HepG2 (cell line): ENCODE measurements around the gene RPS14. TPM values are rescaled to one million over a fixed set of nuclear protein-coding genes. Genes with fewer than 3 reads are reported as not detected.
A peak's percentile ranks its signal among the peaks of the same experiment; 100 is the strongest.

Experiments
- ATF1 ChIP-seq: IDR thresholded peaks from 2 replicates; pipeline ENCODE4 v1.6.1; 2016; ENCODE audit warnings: mild to moderate bottlenecking, control low read depth
- JUN ChIP-seq: sonication (generic); formaldehyde crosslinking; IDR thresholded peaks from 2 replicates; pipeline ENCODE4 v1.4.0; 2020; ENCODE audit warnings: mild to moderate bottlenecking, missing genetic modification reagents
- PPARG ChIP-seq: conservative IDR thresholded peaks from 2 replicates; pipeline ENCODE4 v1.6.1; 2016; ENCODE audit warnings: missing biosample characterization, missing genetic modification reagents
- SAFB2 ChIP-seq: sonication (generic); formaldehyde crosslinking; IDR thresholded peaks from 2 replicates; pipeline ENCODE4 v1.5.1; 2020; ENCODE audit warnings: missing genetic modification reagents, low read depth, mild to moderate bottlenecking, borderline replicate concordance
- SKI ChIP-seq: fragments of 450-650 bp; IDR thresholded peaks from one replicate; pipeline ENCODE4 v1.6.1; 2018; ENCODE audit warnings: mild to moderate bottlenecking; ENCODE audit not compliant: partially characterized antibody
- SOX5 ChIP-seq: IDR thresholded peaks from 2 replicates; pipeline ENCODE4 v1.6.1; 2016; ENCODE audit warnings: borderline replicate concordance
- SRF ChIP-seq: IDR thresholded peaks from 2 replicates; pipeline ENCODE4 v1.6.1; 2011; ENCODE audit warnings: mild to moderate bottlenecking, low read depth, low read length, moderate library complexity
- TRIM24 ChIP-seq: sonication (generic); formaldehyde crosslinking; IDR thresholded peaks from 2 replicates; pipeline ENCODE4 v1.8.0; 2022; ENCODE audit warnings: mild to moderate bottlenecking, missing genetic modification reagents
- TSC22D2 ChIP-seq: sonication (generic); formaldehyde crosslinking; IDR thresholded peaks from 2 replicates; pipeline ENCODE4 v1.5.1; 2020; ENCODE audit warnings: missing genetic modification reagents, mild to moderate bottlenecking, borderline replicate concordance
- ZBTB7A ChIP-seq: sonication (generic); formaldehyde crosslinking; IDR thresholded peaks from 2 replicates; pipeline ENCODE4 v1.8.0; 2022; ENCODE audit warnings: mild to moderate bottlenecking, missing genetic modification reagents
- ZFP36L1 ChIP-seq: sonication (generic); formaldehyde crosslinking; IDR thresholded peaks from 2 replicates; pipeline ENCODE4 v1.8.0; 2022; ENCODE audit warnings: mild to moderate bottlenecking, missing genetic modification reagents, moderate library complexity
- ZKSCAN5 ChIP-seq: sonication (generic); formaldehyde crosslinking; IDR thresholded peaks from 2 replicates; pipeline ENCODE4 v1.5.1; 2020; ENCODE audit warnings: mild to moderate bottlenecking, missing genetic modification reagents
- ZNF121 ChIP-seq: sonication (generic); formaldehyde crosslinking; IDR thresholded peaks from 2 replicates; pipeline ENCODE4 v1.5.0; 2020; ENCODE audit warnings: mild to moderate bottlenecking, missing genetic modification reagents
- ZNF235 ChIP-seq: sonication (generic); formaldehyde crosslinking; IDR thresholded peaks from 2 replicates; pipeline ENCODE4 v1.8.1; 2023; ENCODE audit warnings: mild to moderate bottlenecking, missing genetic modification reagents, borderline replicate concordance
- ZNF530 ChIP-seq: sonication (generic); formaldehyde crosslinking; IDR thresholded peaks from 2 replicates; pipeline ENCODE4 v1.5.0; 2020; ENCODE audit warnings: low read depth, mild to moderate bottlenecking, missing genetic modification reagents
- ZNF775 ChIP-seq: sonication (generic); formaldehyde crosslinking; IDR thresholded peaks from 2 replicates; pipeline ENCODE4 v1.4.0; 2020; ENCODE audit warnings: missing genetic modification reagents, mild to moderate bottlenecking, moderate library complexity, borderline replicate concordance
- ZNF878 ChIP-seq: sonication (generic); formaldehyde crosslinking; IDR thresholded peaks from 2 replicates; pipeline ENCODE4 v1.8.1; 2023; ENCODE audit warnings: mild to moderate bottlenecking, missing genetic modification reagents, moderate library complexity
- polyA plus RNA-seq, 8 experiments: library from polyadenylated mRNA; depleted of rRNA in 3 of 8; stranded (reverse) in 7 of 8; unstranded in 1 of 8; fragments of >200 nt; fragmentation: Illumina TruSeq in 4 of 8; extraction: Trizol in 4 of 8; gene quantifications; 2 replicates each; pipeline versions ENCODE4 v1.2.1 to v1.2.3, GENCODE V29; 2011 to 2016; ENCODE audit warnings: low read depth in 4 of 8, missing spikeins in 1 of 8, mixed read lengths in 1 of 8; ENCODE audit not compliant: insufficient read depth in 1 of 8
- total RNA-seq, 5 experiments: library from RNA; depleted of rRNA; stranded (reverse); fragments of >200 nt; fragmentation: Illumina TruSeq; extraction: Trizol; gene quantifications; 2 replicates each; pipeline ENCODE4 v1.2.3, GENCODE V29; 2016; ENCODE audit warnings: low read depth in 1 of 5
- TF ChIP-seq, protein P1 (sequence below): IDR thresholded peaks from 2 replicates; pipeline ENCODE4 v1.6.1; 2016; ENCODE audit warnings: low read depth, control low read depth
- TF ChIP-seq, protein P2 (sequence below): sonication (generic); formaldehyde crosslinking; IDR thresholded peaks from 2 replicates; pipeline ENCODE4 v1.8.0; 2022; ENCODE audit warnings: missing genetic modification reagents, low read depth, mild to moderate bottlenecking, borderline replicate concordance
- TF ChIP-seq, protein P3 (sequence below): sonication (generic); formaldehyde crosslinking; IDR thresholded peaks from 2 replicates; pipeline ENCODE4 v1.4.0; 2020; ENCODE audit warnings: missing genetic modification reagents
- TF ChIP-seq, protein P4 (sequence below): sonication (generic); formaldehyde crosslinking; IDR thresholded peaks from 2 replicates; pipeline ENCODE4 v1.4.0; 2020; ENCODE audit warnings: missing genetic modification reagents, borderline replicate concordance

Gene RPS14
- total and polyA plus RNA-seq, 2 of the 13 experiments (the other 11 are each of a cell fraction or from before 2014, with no cell fraction given): 2,116 to 3,295 TPM

DNA sequence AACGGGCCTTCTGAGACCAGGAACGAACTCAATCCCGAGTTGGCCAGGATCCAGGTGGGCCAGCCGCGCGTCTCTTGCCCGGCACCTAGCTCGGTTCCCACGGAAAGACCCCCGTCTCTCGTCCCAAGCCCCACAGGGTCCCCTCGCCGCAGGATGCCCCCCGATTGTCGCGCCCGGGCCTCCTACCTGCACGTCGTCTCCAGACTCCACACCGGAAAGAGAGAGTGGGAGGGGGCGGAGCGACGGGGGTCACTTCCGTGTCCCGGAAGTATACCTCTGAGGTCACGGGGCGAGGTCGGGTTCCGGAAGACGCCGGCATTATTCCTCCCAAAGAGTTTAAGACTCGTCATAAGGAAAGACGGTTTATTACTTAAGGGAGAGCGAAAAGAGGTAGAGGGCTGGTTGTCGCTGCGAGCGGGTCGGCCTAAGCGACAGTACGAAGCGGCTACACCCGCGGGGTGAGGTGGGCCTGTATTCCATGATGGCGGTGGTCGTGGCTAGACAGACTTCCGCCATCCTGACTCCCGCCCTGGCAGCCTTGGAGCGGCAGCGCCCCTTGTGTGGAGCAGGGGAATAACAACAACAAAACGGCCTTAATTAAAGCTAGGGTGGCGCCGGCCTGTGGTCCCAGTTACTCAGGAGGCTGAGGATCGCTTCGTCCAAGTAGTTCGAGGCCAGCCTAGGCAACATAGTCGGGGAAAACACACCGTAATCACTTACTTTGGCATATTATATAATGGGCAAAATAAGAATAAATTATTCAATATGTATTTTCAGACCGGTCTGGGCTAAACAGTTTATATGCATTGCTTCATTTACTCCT is at the start of gene RPS14 (continued):
- TF ChIP-seq SOX5 (CRISPR knock-in tag) (no peak), ZNF235 (CRISPR knock-in tag) (peak; percentile 95), ZKSCAN5 (CRISPR knock-in tag) (no peak), ZBTB7A (CRISPR knock-in tag) (peak; percentile 20), PPARG (CRISPR knock-in tag) (no peak; the same call in 1 of the 2 replicates), JUN (CRISPR knock-in tag) (peak; percentile 52; the same call in 1 of the 2 replicates), TSC22D2 (CRISPR knock-in tag) (peak; percentile 20; the same call in 1 of the 2 replicates), ATF1 (CRISPR knock-in tag) (peak; percentile 89), SRF (no peak), ZNF121 (CRISPR knock-in tag) (no peak), ZNF878 (CRISPR knock-in tag) (no peak), ZFP36L1 (CRISPR knock-in tag) (no peak; the same call in 1 of the 2 replicates), SKI (peak; percentile 78), TRIM24 (CRISPR knock-in tag) (no peak), ZNF530 (CRISPR knock-in tag) (no peak), ZNF775 (no peak), SAFB2 (peak; percentile 85; the same call in 1 of the 2 replicates)
- TF ChIP-seq, protein P1, sequence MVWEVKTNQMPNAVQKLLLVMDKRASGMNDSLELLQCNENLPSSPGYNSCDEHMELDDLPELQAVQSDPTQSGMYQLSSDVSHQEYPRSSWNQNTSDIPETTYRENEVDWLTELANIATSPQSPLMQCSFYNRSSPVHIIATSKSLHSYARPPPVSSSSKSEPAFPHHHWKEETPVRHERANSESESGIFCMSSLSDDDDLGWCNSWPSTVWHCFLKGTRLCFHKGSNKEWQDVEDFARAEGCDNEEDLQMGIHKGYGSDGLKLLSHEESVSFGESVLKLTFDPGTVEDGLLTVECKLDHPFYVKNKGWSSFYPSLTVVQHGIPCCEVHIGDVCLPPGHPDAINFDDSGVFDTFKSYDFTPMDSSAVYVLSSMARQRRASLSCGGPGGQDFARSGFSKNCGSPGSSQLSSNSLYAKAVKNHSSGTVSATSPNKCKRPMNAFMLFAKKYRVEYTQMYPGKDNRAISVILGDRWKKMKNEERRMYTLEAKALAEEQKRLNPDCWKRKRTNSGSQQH (CRISPR knock-in tag): peak; percentile 75; the same call in 1 of the 2 replicates
- TF ChIP-seq, protein P2, sequence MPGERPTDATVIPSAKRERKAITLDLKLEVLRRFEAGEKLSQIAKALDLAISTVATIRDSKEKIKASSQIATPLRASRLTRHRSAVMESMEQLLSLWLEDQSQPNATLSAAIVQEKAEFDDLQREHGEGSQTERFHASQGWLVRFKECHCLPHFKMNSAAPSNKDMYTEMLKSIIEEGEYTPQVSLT (CRISPR knock-in tag): no peak
- TF ChIP-seq, protein P3, sequence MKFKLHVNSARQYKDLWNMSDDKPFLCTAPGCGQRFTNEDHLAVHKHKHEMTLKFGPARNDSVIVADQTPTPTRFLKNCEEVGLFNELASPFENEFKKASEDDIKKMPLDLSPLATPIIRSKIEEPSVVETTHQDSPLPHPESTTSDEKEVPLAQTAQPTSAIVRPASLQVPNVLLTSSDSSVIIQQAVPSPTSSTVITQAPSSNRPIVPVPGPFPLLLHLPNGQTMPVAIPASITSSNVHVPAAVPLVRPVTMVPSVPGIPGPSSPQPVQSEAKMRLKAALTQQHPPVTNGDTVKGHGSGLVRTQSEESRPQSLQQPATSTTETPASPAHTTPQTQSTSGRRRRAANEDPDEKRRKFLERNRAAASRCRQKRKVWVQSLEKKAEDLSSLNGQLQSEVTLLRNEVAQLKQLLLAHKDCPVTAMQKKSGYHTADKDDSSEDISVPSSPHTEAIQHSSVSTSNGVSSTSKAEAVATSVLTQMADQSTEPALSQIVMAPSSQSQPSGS (CRISPR knock-in tag): peak; percentile 82
- TF ChIP-seq, protein P4, sequence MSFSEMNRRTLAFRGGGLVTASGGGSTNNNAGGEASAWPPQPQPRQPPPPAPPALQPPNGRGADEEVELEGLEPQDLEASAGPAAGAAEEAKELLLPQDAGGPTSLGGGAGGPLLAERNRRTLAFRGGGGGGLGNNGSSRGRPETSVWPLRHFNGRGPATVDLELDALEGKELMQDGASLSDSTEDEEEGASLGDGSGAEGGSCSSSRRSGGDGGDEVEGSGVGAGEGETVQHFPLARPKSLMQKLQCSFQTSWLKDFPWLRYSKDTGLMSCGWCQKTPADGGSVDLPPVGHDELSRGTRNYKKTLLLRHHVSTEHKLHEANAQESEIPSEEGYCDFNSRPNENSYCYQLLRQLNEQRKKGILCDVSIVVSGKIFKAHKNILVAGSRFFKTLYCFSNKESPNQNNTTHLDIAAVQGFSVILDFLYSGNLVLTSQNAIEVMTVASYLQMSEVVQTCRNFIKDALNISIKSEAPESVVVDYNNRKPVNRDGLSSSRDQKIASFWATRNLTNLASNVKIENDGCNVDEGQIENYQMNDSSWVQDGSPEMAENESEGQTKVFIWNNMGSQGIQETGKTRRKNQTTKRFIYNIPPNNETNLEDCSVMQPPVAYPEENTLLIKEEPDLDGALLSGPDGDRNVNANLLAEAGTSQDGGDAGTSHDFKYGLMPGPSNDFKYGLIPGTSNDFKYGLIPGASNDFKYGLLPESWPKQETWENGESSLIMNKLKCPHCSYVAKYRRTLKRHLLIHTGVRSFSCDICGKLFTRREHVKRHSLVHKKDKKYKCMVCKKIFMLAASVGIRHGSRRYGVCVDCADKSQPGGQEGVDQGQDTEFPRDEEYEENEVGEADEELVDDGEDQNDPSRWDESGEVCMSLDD (CRISPR knock-in tag): no peak; the same call in 1 of the 2 replicates
